K562 (cell line): ENCODE results near the gene ATP1A2. TPM values are rescaled to one million over a fixed set of nuclear protein-coding genes. Genes with fewer than 3 reads are reported as not detected.

Experiments used
- ATAC-seq: fragments of 200-7000 bp; cut with Tn5 transposase; 3 replicates; pipeline ENCODE4 v1.9.1; 2020; ENCODE audit warnings: moderate library complexity
- BruUV-seq: library from RNA; stranded (reverse); fragments of 400-500 nt; replicated peaks from 2 replicates; lab custom pipeline; 2021; lab: Mats Ljungman, UMichigan
- CTCF ChIA-PET: fragments of 300-600 bp; formaldehyde crosslinking; extraction: SDS; loops from one replicate; lab custom pipeline; 2021; ENCODE audit warnings: low intra/inter-chr PET ratio; lab: Yijun Ruan, JAX
- POLR2A ChIA-PET: fragments of 300-600, 350-650 bp; sonication (Branson Sonifier 250); formaldehyde crosslinking; extraction: SDS; loops from one replicate; lab custom pipeline; 2021; ENCODE audit warnings: antibody characterized with exemption, inconsistent platforms; lab: Yijun Ruan, JAX
- DNase-seq, 4 experiments: peaks; one replicate each; pipeline versions ENCODE4 v3.0.0 to v3.0.0-alpha.2; 2011 to 2018; ENCODE audit warnings: low spot score in 3 of 4, mixed read lengths in 3 of 4; ENCODE audit errors: extremely low read depth in 1 of 4
- FAIRE-seq: peaks from 2 replicates; lab custom pipeline; 2011; peaks lifted over from hg19 to GRCh38; lab: Jason Lieb, UNC
- H2AFZ ChIP-seq: 2 replicates; pipeline ENCODE4 v1.6.0; 2011; ENCODE audit warnings: low read depth, low read length, control low read depth, inconsistent platforms
- H3K27ac ChIP-seq: fragments of 200-600 bp; 3 replicates; pipeline ENCODE4 v1.8.0; 2011; ENCODE audit warnings: low read depth, mild to moderate bottlenecking, control low read depth, inconsistent platforms, low read length, moderate library complexity, mixed read lengths; ENCODE audit errors: extremely low read depth
- H3K27me3 ChIP-seq, 2 experiments: fragments of 300-600 bp in 1 of 2; 2 replicates in 1 of 2; 3 replicates in 1 of 2; pipeline versions ENCODE4 v1.6.0 to v1.8.0; 2011; ENCODE audit warnings: inconsistent platforms in 2 of 2, low read length in 2 of 2, mild to moderate bottlenecking in 1 of 2, mixed read lengths in 1 of 2, moderate library complexity in 1 of 2; ENCODE audit not compliant: control insufficient read depth in 2 of 2, insufficient read depth in 2 of 2
- H3K36me3 ChIP-seq: fragments of 300-600 bp; 3 replicates; pipeline ENCODE4 v1.8.0; 2011; ENCODE audit warnings: mild to moderate bottlenecking, low read length, inconsistent platforms; ENCODE audit not compliant: control insufficient read depth, insufficient read depth
- H3K4me1 ChIP-seq, 2 experiments: fragments of 200-600 bp in 1 of 2; replicated peaks in 1 of 2; 2 replicates in 1 of 2; 3 replicates in 1 of 2; pipeline versions ENCODE4 v1.5.1 to v1.8.0; 2011; ENCODE audit warnings: inconsistent platforms in 2 of 2, low read length in 2 of 2, mild to moderate bottlenecking in 1 of 2, mixed read lengths in 1 of 2, moderate library complexity in 1 of 2; ENCODE audit not compliant: control insufficient read depth in 2 of 2, insufficient read depth in 2 of 2
- H3K4me2 ChIP-seq: 2 replicates; pipeline ENCODE4 v1.6.1; 2011; ENCODE audit warnings: low read length, control low read depth, inconsistent platforms, mixed read lengths; ENCODE audit not compliant: insufficient read depth
- H3K4me3 ChIP-seq: fragments of 200-600 bp; sonication (generic), shearing (Covaris generic); 2 replicates; pipeline ENCODE4 v1.5.1; 2016; ENCODE audit warnings: control low read depth, inconsistent platforms
- H3K79me2 ChIP-seq: fragments of 200-600 bp; 3 replicates; pipeline ENCODE4 v1.8.0; 2011; ENCODE audit warnings: low read length, inconsistent platforms; ENCODE audit not compliant: control insufficient read depth, insufficient read depth
- H3K9ac ChIP-seq, 2 experiments: 2 replicates each; pipeline versions ENCODE4 v1.6.0 to v1.6.1; 2011; ENCODE audit warnings: low read depth in 2 of 2, low read length in 2 of 2, control low read depth in 1 of 2, inconsistent platforms in 1 of 2, mild to moderate bottlenecking in 1 of 2, mixed read lengths in 1 of 2; ENCODE audit not compliant: insufficient read depth in 1 of 2
- H3K9me1 ChIP-seq: one replicate; pipeline ENCODE4 v1.6.0; 2011; ENCODE audit warnings: inconsistent platforms, mild to moderate bottlenecking, low read length, moderate library complexity; ENCODE audit not compliant: control insufficient read depth, insufficient read depth
- H3K9me3 ChIP-seq: replicated peaks from 2 replicates; pipeline ENCODE4 v1.5.1; 2011; ENCODE audit warnings: low read depth, low read length, inconsistent platforms; ENCODE audit not compliant: control insufficient read depth, insufficient read depth
- H4K20me1 ChIP-seq: replicated peaks from 2 replicates; pipeline ENCODE4 v1.6.1; 2011; ENCODE audit warnings: low read length, inconsistent platforms, mixed read lengths; ENCODE audit not compliant: control insufficient read depth, insufficient read depth
- ATF7 ChIP-seq: fragments of 450-650 bp; IDR thresholded peaks from 2 replicates; pipeline ENCODE4 v1.7.1; 2014; ENCODE audit warnings: mild to moderate bottlenecking, moderate library complexity
- DEAF1 ChIP-seq: fragments of 450-650 bp; formaldehyde crosslinking; IDR thresholded peaks from 2 replicates; pipeline ENCODE4 v1.4.0; 2020; ENCODE audit warnings: mild to moderate bottlenecking, moderate library complexity
- HBP1 ChIP-seq: fragments of 450-650 bp; formaldehyde crosslinking; IDR thresholded peaks from 2 replicates; pipeline ENCODE4 v1.4.0; 2022; ENCODE audit warnings: missing genetic modification characterization
- ILK ChIP-seq: fragments of 450-650 bp; IDR thresholded peaks from 2 replicates; pipeline ENCODE4 v1.6.1; 2016; ENCODE audit warnings: missing genetic modification characterization, low read depth, mild to moderate bottlenecking, missing compliant biosample characterization, moderate library complexity, borderline replicate concordance
- SLC30A9 ChIP-seq: fragments of 250-450 bp; sonication (Bioruptor Pico); IDR thresholded peaks from 2 replicates; pipeline ENCODE4 v1.8.0; 2022; ENCODE audit warnings: mild to moderate bottlenecking, moderate library complexity
- SMARCB1 ChIP-seq: IDR thresholded peaks from 2 replicates; pipeline ENCODE4 v1.6.1; 2011; ENCODE audit warnings: improper control_type of control experiment, low read depth; ENCODE audit not compliant: insufficient read length
- TRIM24 ChIP-seq, 2 experiments: fragments of 450-650 bp; IDR thresholded peaks; 2 replicates each; pipeline ENCODE4 v1.6.1; 2016
- TSC22D4 ChIP-seq: fragments of 450-650 bp; IDR thresholded peaks from 2 replicates; pipeline ENCODE4 v1.6.1; 2016; ENCODE audit warnings: missing genetic modification characterization, missing biosample characterization, control low read depth
- ZNF589 ChIP-seq: fragments of 200-800 bp; sonication (Bioruptor generic); IDR thresholded peaks from 2 replicates; pipeline ENCODE4 v1.6.1; 2016; ENCODE audit warnings: low read depth, missing genetic modification characterization, missing compliant biosample characterization
- WGBS: fragments of 100-300 bp; shearing (Covaris generic); methylation state at CpG from one replicate; pipeline ENCODE4 v1.1.6; 2016; ENCODE audit warnings: low coverage, mixed read lengths; ENCODE audit not compliant: insufficient coverage; ENCODE audit errors: missing lambda C conversion rate; 5-methylcytosine and 5-hydroxymethylcytosine counted together
- in situ Hi-C: fragments of 300-500 bp; cut with MboI; formaldehyde crosslinking; loops from 4 replicates; pipeline ENCODE4 v1.15.0; 2018; ENCODE audit warnings: inconsistent platforms, mixed read lengths
- intact Hi-C: fragments of 100-400 bp; cut with micrococcal nuclease; formaldehyde crosslinking; loops from 2 replicates; pipeline ENCODE4 v1.14.2; 2022
- polyA plus RNA-seq, 8 experiments: library from polyadenylated mRNA; depleted of rRNA in 4 of 8; stranded (reverse) in 5 of 8; unstranded in 3 of 8; fragments of >200 nt; fragmentation: Nextera tagmentation in 2 of 8; fragmentation: Illumina TruSeq in 1 of 8; extraction: Ambion mirVana in 2 of 8; extraction: Trizol in 1 of 8; gene quantifications; 2 replicates each; pipeline versions ENCODE4 v1.2.1 to v1.2.3, GENCODE V29; 2011 to 2014; ENCODE audit warnings: inconsistent platforms in 1 of 8, missing spikeins in 1 of 8
- total RNA-seq, 7 experiments: library from RNA; depleted of rRNA in 6 of 7; stranded (reverse); fragments of >200 nt in 6 of 7; fragmentation: Illumina TruSeq in 2 of 7; extraction: Trizol in 2 of 7; gene quantifications; 2 replicates each; pipeline versions ENCODE4 v1.2.1 to v1.2.3, GENCODE V29; 2011 to 2021; ENCODE audit warnings: low replicate concordance in 1 of 7
- TF ChIP-seq, protein P1 (sequence below): fragments of 250-450 bp; sonication (Bioruptor Pico); IDR thresholded peaks from 2 replicates; pipeline ENCODE4 v1.5.0; 2020; ENCODE audit warnings: mild to moderate bottlenecking

ATP1A2 gene
- total and polyA plus RNA-seq, 9 of the 15 experiments (the other 6 are each of a cell fraction or from before 2014, with no cell fraction given), result 0.04 to 0.11 (median 0.09) TPM; not detected in 6

DNA sequence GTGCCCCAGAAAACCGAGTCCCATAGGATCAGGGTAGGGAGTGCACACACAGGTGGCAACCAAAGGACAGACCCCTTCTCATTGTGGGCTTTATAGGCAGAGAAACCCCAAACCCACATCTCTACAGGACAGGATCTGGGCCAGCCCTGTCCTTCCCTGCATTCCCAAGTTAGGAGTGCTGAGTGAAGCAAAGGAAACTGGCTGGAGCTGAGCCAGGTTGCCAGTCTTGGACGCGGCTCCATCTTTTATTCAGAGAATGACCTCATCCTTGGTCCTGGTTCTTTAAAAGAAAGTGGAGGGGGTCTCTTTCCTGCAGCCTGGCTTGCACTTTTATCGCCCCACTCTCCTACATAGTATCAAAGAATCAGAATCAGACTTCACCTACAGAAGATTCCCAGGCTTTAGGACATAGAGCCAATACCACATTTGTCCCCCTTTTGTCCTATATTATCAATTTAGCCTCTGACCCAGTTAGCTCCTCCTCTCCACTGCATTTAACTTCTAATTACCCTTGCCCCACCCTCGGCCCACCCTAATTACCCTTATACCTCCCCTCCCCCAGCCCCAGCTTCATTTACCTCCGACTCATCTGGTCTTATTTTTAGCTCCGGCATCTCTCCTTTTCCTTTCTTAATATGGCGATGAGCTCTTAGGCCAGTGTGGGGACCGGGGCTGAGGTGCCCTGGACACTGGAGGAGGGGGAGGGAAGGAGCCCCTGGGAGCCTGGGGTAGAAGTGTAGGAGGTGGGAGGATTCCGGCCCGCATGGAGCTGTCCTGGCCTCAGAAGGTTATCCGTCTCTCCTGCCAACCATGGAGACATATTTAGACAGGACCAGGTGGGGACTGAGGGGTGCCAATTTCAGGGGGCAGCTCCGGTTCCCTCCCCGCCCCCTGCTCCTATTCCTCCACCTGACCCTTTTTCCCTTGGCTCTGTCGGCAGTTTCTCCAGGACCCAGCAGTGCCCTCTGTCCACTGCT, 74.4 kb downstream of the ATP1A2 start, which contains the start of gene CASQ1:
Gene CASQ1 (plus strand): TSS at position 927 of the 977 bp plus-strand sequence. CDS start 177 bp downstream, outside the sequence.
- Histone ChIP-seq H3K9ac (no peak within 1 kb of the TSS; a peak in 1 of 4 replicates), H3K36me3 (no peaks in the 10 kb centered on the region; the same call in 2 of the 3 replicates), H4K20me1 (no peaks in the 10 kb centered on the region), H3K4me1 (peaks cover 4 to 10% of the 10 kb centered on the region in 2 experiments), H2AFZ (no peak within 1 kb of the TSS), H3K9me1 (no peaks in the 10 kb centered on the region), H3K4me2 (no peak within 1 kb of the TSS), H3K9me3 (no peaks in the 10 kb centered on the region), H3K27ac (no peak within 1 kb of the TSS), H3K79me2 (no peaks in the 10 kb centered on the region), H3K27me3 (peaks cover 22 to 58% of the 10 kb centered on the region in 2 experiments; a peak in 4 of 5 replicates), H3K4me3 (no peak within 1 kb of the TSS)
- no peak for FAIRE-seq
- ChIA-PET CTCF (no interaction called here), POLR2A (interaction anchor here (0.6 to 1.0 kb wide), 3 partner anchors 9 to 104 kb away, joined by 3 to 5 read pairs (median 3); no protein-coding TSS in a partner anchor)
- no peak for ATAC-seq
- no TSS peak for BruUV-seq
- DNase-seq, result no peak
- TF ChIP-seq DEAF1 (CRISPR knock-in tag), result no peak
- no peak for TF ChIP-seq TSC22D4 (tag)
- no peak for TF ChIP-seq HBP1 (CRISPR knock-in tag)
- no peak for TF ChIP-seq SMARCB1
- TF ChIP-seq SLC30A9 (CRISPR knock-in tag), result no peak
- no peak for TF ChIP-seq ILK (tag)
- no peak for TF ChIP-seq ZNF589 (CRISPR knock-in tag)
- TF ChIP-seq ATF7, result no peak
- no peak for TF ChIP-seq TRIM24 (IDR thresholded peaks at IDR 0.05)
- TF ChIP-seq, protein P1, sequence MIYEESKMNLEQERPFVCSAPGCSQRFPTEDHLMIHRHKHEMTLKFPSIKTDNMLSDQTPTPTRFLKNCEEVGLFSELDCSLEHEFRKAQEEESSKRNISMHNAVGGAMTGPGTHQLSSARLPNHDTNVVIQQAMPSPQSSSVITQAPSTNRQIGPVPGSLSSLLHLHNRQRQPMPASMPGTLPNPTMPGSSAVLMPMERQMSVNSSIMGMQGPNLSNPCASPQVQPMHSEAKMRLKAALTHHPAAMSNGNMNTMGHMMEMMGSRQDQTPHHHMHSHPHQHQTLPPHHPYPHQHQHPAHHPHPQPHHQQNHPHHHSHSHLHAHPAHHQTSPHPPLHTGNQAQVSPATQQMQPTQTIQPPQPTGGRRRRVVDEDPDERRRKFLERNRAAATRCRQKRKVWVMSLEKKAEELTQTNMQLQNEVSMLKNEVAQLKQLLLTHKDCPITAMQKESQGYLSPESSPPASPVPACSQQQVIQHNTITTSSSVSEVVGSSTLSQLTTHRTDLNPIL, result no peak
- in situ Hi-C loops, result no loop called here
- intact Hi-C loops, result loop anchor here (10.0 kb wide), 1 partner anchor 415 kb away; no protein-coding TSS in a partner anchor
- WGBS, result 2% methylated on average over 12 of the region's 15 CpGs
